Nephron progenitor cell (in vitro differentiated cells): ENCODE results near the gene PC.
"Not testable (repeated sequence)": the region's sequence is repeated elsewhere in the genome, so short reads cannot be mapped to it uniquely, and the experiment has no call there.

ENCODE experiments used
- DNase-seq: peaks from one replicate; pipeline ENCODE4 v3.0.0; 2021
- H3K27ac Mint-ChIP-seq: 2 replicates; pipeline ENCODE4 v1.8.0; 2021; ENCODE audit warnings: mild to moderate bottlenecking, moderate library complexity, mixed read lengths
- H3K27me3 Mint-ChIP-seq: 2 replicates; pipeline ENCODE4 v1.8.0; 2021; ENCODE audit warnings: mild to moderate bottlenecking, low read depth, mixed read lengths; ENCODE audit not compliant: poor library complexity
- H3K36me3 Mint-ChIP-seq: 2 replicates; pipeline ENCODE4 v1.8.0; 2021; ENCODE audit warnings: low read depth, mixed read lengths
- H3K4me1 Mint-ChIP-seq: 2 replicates; pipeline ENCODE4 v1.8.0; 2021; ENCODE audit warnings: mixed read lengths
- H3K4me3 Mint-ChIP-seq: 2 replicates; pipeline ENCODE4 v1.8.0; 2021; ENCODE audit warnings: mild to moderate bottlenecking, moderate library complexity, mixed read lengths
- H3K9me3 Mint-ChIP-seq: 2 replicates; pipeline ENCODE4 v1.8.0; 2021; ENCODE audit warnings: mild to moderate bottlenecking, moderate library complexity, mixed read lengths
- TF ChIP-seq, protein P1 (sequence below): fragments of 200-600 bp; sonication (generic); IDR thresholded peaks from 2 replicates; pipeline ENCODE4 v1.5.0; 2021; ENCODE audit warnings: antibody characterized with exemption

PC gene, protein sequence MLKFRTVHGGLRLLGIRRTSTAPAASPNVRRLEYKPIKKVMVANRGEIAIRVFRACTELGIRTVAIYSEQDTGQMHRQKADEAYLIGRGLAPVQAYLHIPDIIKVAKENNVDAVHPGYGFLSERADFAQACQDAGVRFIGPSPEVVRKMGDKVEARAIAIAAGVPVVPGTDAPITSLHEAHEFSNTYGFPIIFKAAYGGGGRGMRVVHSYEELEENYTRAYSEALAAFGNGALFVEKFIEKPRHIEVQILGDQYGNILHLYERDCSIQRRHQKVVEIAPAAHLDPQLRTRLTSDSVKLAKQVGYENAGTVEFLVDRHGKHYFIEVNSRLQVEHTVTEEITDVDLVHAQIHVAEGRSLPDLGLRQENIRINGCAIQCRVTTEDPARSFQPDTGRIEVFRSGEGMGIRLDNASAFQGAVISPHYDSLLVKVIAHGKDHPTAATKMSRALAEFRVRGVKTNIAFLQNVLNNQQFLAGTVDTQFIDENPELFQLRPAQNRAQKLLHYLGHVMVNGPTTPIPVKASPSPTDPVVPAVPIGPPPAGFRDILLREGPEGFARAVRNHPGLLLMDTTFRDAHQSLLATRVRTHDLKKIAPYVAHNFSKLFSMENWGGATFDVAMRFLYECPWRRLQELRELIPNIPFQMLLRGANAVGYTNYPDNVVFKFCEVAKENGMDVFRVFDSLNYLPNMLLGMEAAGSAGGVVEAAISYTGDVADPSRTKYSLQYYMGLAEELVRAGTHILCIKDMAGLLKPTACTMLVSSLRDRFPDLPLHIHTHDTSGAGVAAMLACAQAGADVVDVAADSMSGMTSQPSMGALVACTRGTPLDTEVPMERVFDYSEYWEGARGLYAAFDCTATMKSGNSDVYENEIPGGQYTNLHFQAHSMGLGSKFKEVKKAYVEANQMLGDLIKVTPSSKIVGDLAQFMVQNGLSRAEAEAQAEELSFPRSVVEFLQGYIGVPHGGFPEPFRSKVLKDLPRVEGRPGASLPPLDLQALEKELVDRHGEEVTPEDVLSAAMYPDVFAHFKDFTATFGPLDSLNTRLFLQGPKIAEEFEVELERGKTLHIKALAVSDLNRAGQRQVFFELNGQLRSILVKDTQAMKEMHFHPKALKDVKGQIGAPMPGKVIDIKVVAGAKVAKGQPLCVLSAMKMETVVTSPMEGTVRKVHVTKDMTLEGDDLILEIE

DNA sequence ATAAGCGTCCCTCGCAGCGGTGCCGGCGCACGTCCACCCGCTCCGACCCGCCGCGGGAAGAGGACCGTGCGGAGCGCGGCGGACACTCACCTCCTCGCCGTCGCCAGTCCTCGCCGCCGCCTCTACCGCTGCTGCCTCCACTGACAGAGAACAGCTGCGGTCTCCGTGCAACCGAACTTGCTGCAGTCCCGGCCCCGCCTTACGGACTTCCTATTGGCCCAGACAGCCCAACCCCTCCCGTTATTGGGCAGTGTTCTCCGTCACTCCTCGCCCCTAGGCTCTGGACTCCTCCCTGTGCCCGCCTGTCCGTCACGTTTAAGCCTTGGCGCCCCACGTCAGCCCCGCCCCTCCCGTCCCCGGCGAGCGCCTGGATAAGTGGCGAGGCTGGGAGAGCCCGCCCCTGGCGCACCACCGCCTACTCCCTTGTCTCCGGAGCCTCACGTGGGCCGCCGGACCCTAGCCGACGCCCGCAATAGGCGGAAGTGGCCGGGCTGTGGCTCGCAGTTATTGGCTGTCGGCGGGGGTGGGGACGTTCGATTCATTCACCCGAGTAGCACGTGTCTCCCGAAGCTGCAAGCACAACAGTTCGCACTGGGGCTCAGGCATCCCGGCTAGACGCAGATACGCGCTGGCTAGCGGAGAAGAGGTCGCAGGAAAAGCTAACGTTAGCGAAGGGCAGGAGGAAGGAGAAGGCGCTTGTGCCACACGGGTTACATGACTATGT, at the start of gene PC:
TSS of gene PC (minus strand) at position 152 of the 724 bp plus-strand sequence. CDS start 86,224 bp downstream, outside the sequence.
- Mint-ChIP-seq H3K27me3 (peaks cover 21% of the 10 kb centered on the region), H3K9me3 (peaks cover 16% of the 10 kb centered on the region), H3K27ac (peak within 1 kb of the TSS; percentile 86), H3K36me3 (peaks cover 10% of the 10 kb centered on the region), H3K4me3 (peak within 1 kb of the TSS; percentile 82), H3K4me1 (peaks cover 45% of the 10 kb centered on the region)
- DNase-seq: peak; percentile 99
- TF ChIP-seq, protein P1, sequence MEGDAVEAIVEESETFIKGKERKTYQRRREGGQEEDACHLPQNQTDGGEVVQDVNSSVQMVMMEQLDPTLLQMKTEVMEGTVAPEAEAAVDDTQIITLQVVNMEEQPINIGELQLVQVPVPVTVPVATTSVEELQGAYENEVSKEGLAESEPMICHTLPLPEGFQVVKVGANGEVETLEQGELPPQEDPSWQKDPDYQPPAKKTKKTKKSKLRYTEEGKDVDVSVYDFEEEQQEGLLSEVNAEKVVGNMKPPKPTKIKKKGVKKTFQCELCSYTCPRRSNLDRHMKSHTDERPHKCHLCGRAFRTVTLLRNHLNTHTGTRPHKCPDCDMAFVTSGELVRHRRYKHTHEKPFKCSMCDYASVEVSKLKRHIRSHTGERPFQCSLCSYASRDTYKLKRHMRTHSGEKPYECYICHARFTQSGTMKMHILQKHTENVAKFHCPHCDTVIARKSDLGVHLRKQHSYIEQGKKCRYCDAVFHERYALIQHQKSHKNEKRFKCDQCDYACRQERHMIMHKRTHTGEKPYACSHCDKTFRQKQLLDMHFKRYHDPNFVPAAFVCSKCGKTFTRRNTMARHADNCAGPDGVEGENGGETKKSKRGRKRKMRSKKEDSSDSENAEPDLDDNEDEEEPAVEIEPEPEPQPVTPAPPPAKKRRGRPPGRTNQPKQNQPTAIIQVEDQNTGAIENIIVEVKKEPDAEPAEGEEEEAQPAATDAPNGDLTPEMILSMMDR: no peak

DNA sequence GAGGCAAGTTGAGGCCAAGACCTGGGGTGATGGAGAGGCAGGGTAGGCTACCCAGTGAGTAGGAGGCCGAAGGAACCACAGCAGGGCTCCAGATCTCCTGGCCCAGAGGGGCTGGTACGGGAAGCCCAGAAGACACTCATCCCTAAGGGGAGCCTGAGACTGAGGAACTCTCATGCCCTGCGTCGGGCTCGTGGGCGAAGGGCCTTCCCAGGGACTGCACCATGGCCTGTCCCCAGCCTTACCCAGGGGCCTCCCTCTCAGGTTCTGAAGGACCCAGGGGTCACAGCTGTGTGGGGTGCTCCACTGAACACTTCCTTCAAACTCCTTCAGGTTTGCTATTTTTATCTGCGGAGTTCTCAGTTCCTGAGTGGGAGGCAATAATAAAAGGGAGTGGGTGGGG, 48.9 kb upstream of the PC start:
- H3K36me3 Mint-ChIP-seq: no peaks in the 10 kb centered on the region

DNA sequence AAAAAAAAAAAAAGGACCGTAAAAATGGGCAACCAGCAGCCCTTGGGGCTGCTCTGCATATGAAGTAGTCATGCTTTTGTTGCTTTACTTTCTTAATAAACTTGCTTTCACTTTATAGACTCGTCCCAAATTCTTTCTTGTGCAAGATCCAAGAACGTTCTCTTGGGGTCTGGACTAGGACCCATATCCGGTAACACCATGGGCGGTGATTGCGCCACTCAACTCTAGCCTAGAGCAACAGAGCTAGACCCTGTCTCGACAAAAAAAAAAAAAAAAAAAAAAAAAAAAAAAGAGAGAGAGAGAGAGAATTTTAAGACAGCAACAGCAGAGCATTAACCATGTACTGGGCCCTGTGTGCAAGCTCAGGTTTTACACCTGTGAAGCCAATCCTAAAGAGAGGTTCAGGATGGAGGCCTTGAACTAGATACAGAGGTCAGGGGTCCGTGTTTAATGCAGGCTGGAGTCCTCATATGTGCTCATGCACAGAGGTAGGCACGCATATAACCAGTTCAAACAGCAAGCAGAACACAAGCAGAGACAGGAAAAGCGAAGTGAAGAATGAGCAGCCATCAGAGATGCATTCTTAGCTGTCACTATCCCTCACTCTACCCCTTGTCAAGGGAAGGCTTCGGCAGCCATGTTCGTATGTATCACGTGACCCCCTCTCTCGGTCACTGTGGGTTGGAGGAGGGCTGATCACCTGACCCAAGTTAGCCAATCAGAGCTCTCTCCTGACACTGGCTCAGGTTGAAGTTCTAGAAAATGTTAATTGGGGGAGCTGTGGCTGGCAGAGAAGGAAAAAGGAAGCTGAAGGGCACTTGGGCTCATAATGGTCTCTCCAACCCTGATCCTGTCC, 48.1 kb upstream of the PC start:
- no peak overlapping the region for H3K4me3 Mint-ChIP-seq
- H3K36me3 Mint-ChIP-seq: no peaks in the 10 kb centered on the region
- TF ChIP-seq, protein P1: no peak
- H3K9me3 Mint-ChIP-seq: no peaks in the 10 kb centered on the region
- H3K27me3 Mint-ChIP-seq: peaks cover 18% of the 10 kb centered on the region
- H3K4me1 Mint-ChIP-seq: peaks cover 32% of the 10 kb centered on the region
- H3K27ac Mint-ChIP-seq: no peak overlapping the region
- DNase-seq: no peak

More for the DNA sequence above, 48.9 kb upstream of the PC start:
- Mint-ChIP-seq H3K4me1 (peaks cover 32% of the 10 kb centered on the region), H3K27me3 (peaks cover 18% of the 10 kb centered on the region), H3K4me3 (no peak overlapping the region), H3K9me3 (no peaks in the 10 kb centered on the region), H3K27ac (no peak overlapping the region)
- DNase-seq: no peak
- TF ChIP-seq, protein P1: no peak

DNA sequence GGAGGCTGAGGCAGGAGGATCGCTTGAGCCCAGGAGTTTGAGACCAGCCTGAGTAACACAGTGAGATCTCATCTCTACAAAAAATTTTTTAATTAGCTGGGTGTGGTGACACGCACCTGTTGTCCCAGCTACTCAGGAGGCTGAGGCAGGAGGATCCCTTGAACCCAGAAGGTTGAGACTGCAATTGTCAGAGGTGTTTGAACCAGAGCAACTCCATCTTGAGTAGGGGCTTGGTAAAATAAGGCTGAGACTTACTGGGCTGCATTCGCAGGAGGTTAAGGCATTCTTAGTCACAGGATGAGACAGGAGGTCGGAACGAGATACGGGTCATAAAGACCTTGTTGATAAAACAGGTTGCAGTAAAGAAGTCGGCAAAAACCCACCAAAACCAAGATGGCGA, 47.0 kb upstream of the PC start:
- peaks cover 22% of the 10 kb centered on the region for H3K27me3 Mint-ChIP-seq
- DNase-seq, H3K27ac Mint-ChIP-seq: not testable (repeated sequence)

DNA sequence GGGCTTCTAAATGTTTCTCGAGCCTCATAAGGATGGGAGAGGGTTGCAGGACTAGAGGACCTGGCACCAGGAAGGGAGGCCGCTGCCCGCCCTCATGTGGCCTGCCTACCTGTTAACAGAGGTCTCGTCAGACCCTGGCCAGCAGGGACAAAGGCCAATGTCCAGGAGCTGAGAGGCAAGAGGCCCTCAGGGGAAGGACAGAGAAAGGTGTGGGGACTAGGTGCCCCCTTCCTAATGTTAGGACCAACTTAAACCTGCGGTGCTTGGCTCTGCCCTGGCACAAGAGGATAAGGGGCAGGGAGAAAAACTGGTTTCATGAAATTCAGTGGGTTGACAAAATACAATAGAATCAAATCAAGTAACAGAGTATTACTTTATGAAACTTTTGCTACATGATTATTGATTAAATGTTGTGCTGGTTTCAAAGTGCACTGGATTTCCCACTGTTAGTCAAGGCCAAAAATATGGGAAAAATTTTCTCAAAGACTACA, 44.8 kb upstream of the PC start:
- H3K36me3 Mint-ChIP-seq: no peaks in the 10 kb centered on the region

More for the DNA sequence above, 47.0 kb upstream of the PC start:
- H3K9me3 Mint-ChIP-seq, H3K36me3 Mint-ChIP-seq, H3K4me3 Mint-ChIP-seq: not testable (repeated sequence)
- H3K4me1 Mint-ChIP-seq: peaks cover 32% of the 10 kb centered on the region

More for the DNA sequence above, 44.8 kb upstream of the PC start:
- Mint-ChIP-seq H3K27ac (no peak overlapping the region), H3K27me3 (peaks cover 18% of the 10 kb centered on the region), H3K9me3 (no peaks in the 10 kb centered on the region), H3K4me3 (no peak overlapping the region), H3K4me1 (peaks cover 15% of the 10 kb centered on the region)
- no peak for DNase-seq
- TF ChIP-seq, protein P1: no peak
